HepG2 (cell line): Measurements from ENCODE around the gene COPS7A. TPM values are rescaled to one million over a fixed set of nuclear protein-coding genes. Genes with fewer than 3 reads are reported as not detected.
A peak's percentile ranks its signal among the peaks of the same experiment; 100 is the strongest.

Experiments used
- ATAC-seq: fragments of 200-7000 bp; cut with Tn5 transposase; 3 replicates; pipeline ENCODE4 v1.9.1; 2020; ENCODE audit warnings: mild to moderate bottlenecking, moderate library complexity
- BruUV-seq: library from RNA; stranded (reverse); fragments of 400-500 nt; replicated peaks from 2 replicates; lab custom pipeline; 2021; lab: Mats Ljungman, UMichigan
- CTCF ChIA-PET: fragments of 300-600 bp; formaldehyde crosslinking; extraction: SDS; loops from one replicate; lab custom pipeline; 2021; ENCODE audit warnings: low total read pairs, inconsistent platforms, low intra/inter-chr PET ratio; lab: Yijun Ruan, JAX
- POLR2A ChIA-PET: fragments of 350-600 bp; sonication (Branson Sonifier 250); formaldehyde crosslinking; loops from one replicate; lab custom pipeline; 2020; ENCODE audit warnings: antibody characterized with exemption, inconsistent platforms; lab: Yijun Ruan, JAX
- DNase-seq: peaks from one replicate; pipeline ENCODE4 v3.0.0-alpha.2; 2015; ENCODE audit warnings: low spot score
- FAIRE-seq: peaks from 3 replicates; lab custom pipeline; 2011; peaks lifted over from hg19 to GRCh38; lab: Jason Lieb, UNC
- H2AFZ ChIP-seq: one replicate; pipeline ENCODE4 v1.6.1; 2011; ENCODE audit warnings: low read length, inconsistent platforms
- H3K27ac ChIP-seq: fragments of 300-600 bp; 3 replicates; pipeline ENCODE4 v1.8.0; 2011; ENCODE audit warnings: mixed run types, mild to moderate bottlenecking, mixed read lengths, low read length, inconsistent platforms; ENCODE audit not compliant: insufficient read depth; ENCODE audit errors: extremely low read length
- H3K27me3 ChIP-seq, 2 experiments: fragments of 200-600 bp in 1 of 2; 2 replicates in 1 of 2; 3 replicates in 1 of 2; pipeline versions ENCODE4 v1.6.0 to v1.8.0; 2011; ENCODE audit warnings: low read length in 2 of 2, mild to moderate bottlenecking in 2 of 2, moderate library complexity in 2 of 2, inconsistent platforms in 1 of 2; ENCODE audit not compliant: insufficient read depth in 2 of 2, control insufficient read depth in 1 of 2
- H3K36me3 ChIP-seq, 2 experiments: fragments of 200-600 bp in 1 of 2; replicated peaks in 1 of 2; 2 replicates in 1 of 2; 3 replicates in 1 of 2; pipeline versions ENCODE4 v1.5.1 to v1.8.0; 2011; ENCODE audit warnings: low read length in 2 of 2, inconsistent platforms in 1 of 2; ENCODE audit not compliant: insufficient read depth in 2 of 2, control insufficient read depth in 1 of 2
- H3K4me1 ChIP-seq: 2 replicates; pipeline ENCODE4 v1.5.1; 2012; ENCODE audit warnings: low read length, inconsistent platforms; ENCODE audit not compliant: insufficient read depth
- H3K4me2 ChIP-seq: 2 replicates; pipeline ENCODE4 v1.6.0; 2011; ENCODE audit warnings: low read depth, low read length, inconsistent platforms
- H3K4me3 ChIP-seq, 3 experiments: fragments of 200-600 bp in 1 of 3; sonication (generic), shearing (Covaris generic) in 1 of 3; replicated peaks in 1 of 3; 2 replicates each; pipeline ENCODE4 v1.5.1; 2011 to 2016; ENCODE audit warnings: low read length in 3 of 3, inconsistent platforms in 2 of 3, low read depth in 2 of 3, mild to moderate bottlenecking in 2 of 3, control low read depth in 1 of 3, mixed read lengths in 1 of 3; ENCODE audit not compliant: insufficient read depth in 1 of 3
- H3K79me2 ChIP-seq: one replicate; pipeline ENCODE4 v1.6.1; 2011; ENCODE audit warnings: low read length, inconsistent platforms; ENCODE audit not compliant: insufficient read depth
- H3K9ac ChIP-seq: 2 replicates; pipeline ENCODE4 v1.6.0; 2011; ENCODE audit warnings: mild to moderate bottlenecking, low read depth, low read length, inconsistent platforms; ENCODE audit not compliant: insufficient read depth
- H3K9me3 ChIP-seq: 2 replicates; pipeline ENCODE4 v1.5.1; 2012; ENCODE audit warnings: mild to moderate bottlenecking, low read length
- H4K20me1 ChIP-seq: 2 replicates; pipeline ENCODE4 v1.6.0; 2011; ENCODE audit warnings: inconsistent platforms, mild to moderate bottlenecking, low read length, moderate library complexity; ENCODE audit not compliant: insufficient read depth
- BORCS8-MEF2B ChIP-seq: sonication (generic); formaldehyde crosslinking; IDR thresholded peaks from 2 replicates; pipeline ENCODE4 v1.8.0; 2022; ENCODE audit warnings: mild to moderate bottlenecking, missing genetic modification reagents
- CENPX ChIP-seq: sonication (generic); formaldehyde crosslinking; IDR thresholded peaks from 2 replicates; pipeline ENCODE4 v1.9.0; 2021; ENCODE audit warnings: mild to moderate bottlenecking, missing genetic modification reagents, moderate library complexity
- FOXA3 ChIP-seq: IDR thresholded peaks from 2 replicates; pipeline ENCODE4 v1.6.1; 2016; ENCODE audit warnings: missing genetic modification reagents, missing compliant biosample characterization
- MED1 ChIP-seq: sonication (generic); formaldehyde crosslinking; IDR thresholded peaks from 2 replicates; pipeline ENCODE4 v1.4.0; 2020; ENCODE audit warnings: missing genetic modification reagents
- MTA1 ChIP-seq: sonication (generic); formaldehyde crosslinking; IDR thresholded peaks from 2 replicates; pipeline ENCODE4 v1.4.0; 2020; ENCODE audit warnings: missing genetic modification reagents, mild to moderate bottlenecking, borderline replicate concordance
- MYC ChIP-seq: sonication (generic); formaldehyde crosslinking; IDR thresholded peaks from 2 replicates; pipeline ENCODE4 v1.9.0; 2021; ENCODE audit warnings: missing genetic modification reagents, borderline replicate concordance
- PATZ1 ChIP-seq: sonication (generic); formaldehyde crosslinking; IDR thresholded peaks from 2 replicates; pipeline ENCODE4 v1.4.0; 2020; ENCODE audit warnings: missing genetic modification reagents
- ZNF407 ChIP-seq: sonication (generic); formaldehyde crosslinking; IDR thresholded peaks from one replicate; pipeline ENCODE4 v1.5.1; 2020; ENCODE audit warnings: mild to moderate bottlenecking, missing genetic modification reagents; ENCODE audit errors: not compliant biosample characterization
- ZNF543 ChIP-seq: sonication (generic); formaldehyde crosslinking; IDR thresholded peaks from 2 replicates; pipeline ENCODE4 v1.4.0; 2020; ENCODE audit warnings: mild to moderate bottlenecking, missing genetic modification reagents
- ZNF83 ChIP-seq: sonication (generic); formaldehyde crosslinking; IDR thresholded peaks from 2 replicates; pipeline ENCODE4 v1.4.0; 2020; ENCODE audit warnings: missing genetic modification reagents, mild to moderate bottlenecking, borderline replicate concordance
- WGBS: methylation state at CpG from one replicate; pipeline ENCODE4 v1.1.6; 2017; ENCODE audit warnings: low lambda C conversion rate; 5-methylcytosine and 5-hydroxymethylcytosine counted together
- in situ Hi-C: cut with HindIII; loops from 2 replicates; pipeline ENCODE4 v1.10.0; 2017; ENCODE audit warnings: low pct_unique_long_range_greater_than_20kb; ENCODE audit not compliant: extremely low pct_ligation_motif_present
- intact Hi-C: fragments of 100-400 bp; cut with micrococcal nuclease; formaldehyde crosslinking; loops from one replicate; pipeline ENCODE4 v1.10.0; 2022; ENCODE audit not compliant: unreplicated experiment
- polyA plus RNA-seq, 8 experiments: library from polyadenylated mRNA; depleted of rRNA in 3 of 8; stranded (reverse) in 7 of 8; unstranded in 1 of 8; fragments of >200 nt; fragmentation: Illumina TruSeq in 4 of 8; extraction: Trizol in 4 of 8; gene quantifications; 2 replicates each; pipeline versions ENCODE4 v1.2.1 to v1.2.3, GENCODE V29; 2011 to 2016; ENCODE audit warnings: low read depth in 4 of 8, missing spikeins in 1 of 8, mixed read lengths in 1 of 8; ENCODE audit not compliant: insufficient read depth in 1 of 8
- total RNA-seq, 5 experiments: library from RNA; depleted of rRNA; stranded (reverse); fragments of >200 nt; fragmentation: Illumina TruSeq; extraction: Trizol; gene quantifications; 2 replicates each; pipeline ENCODE4 v1.2.3, GENCODE V29; 2016; ENCODE audit warnings: low read depth in 1 of 5

The COPS7A gene
- total and polyA plus RNA-seq, 2 of the 13 experiments (the other 11 are each of a cell fraction or from before 2014, with no cell fraction given) = 40.0 to 73.6 TPM

GRCh38 chr12:6779708-6780432, 56.0 kb downstream of the COPS7A start:
- 36% methylated on average over 5 of the region's 6 CpGs for WGBS
- Histone ChIP-seq H3K9ac (no peak overlapping the region), H2AFZ (no peak overlapping the region), H4K20me1 (no peaks in the 10 kb centered on the region), H3K4me2 (peak overlapping the region; percentile 69), H3K79me2 (no peaks in the 10 kb centered on the region), H3K27me3 (peaks cover 2 to 16% of the 10 kb centered on the region in 2 experiments; a peak in 2 of 5 replicates), H3K9me3 (no peaks in the 10 kb centered on the region), H3K4me1 (peaks cover 83% of the 10 kb centered on the region), H3K36me3 (no peaks in the 10 kb centered on the region), H3K4me3 (peak overlapping the region in 1 of 3 experiments; percentile 47; a peak in 2 of 6 replicates), H3K27ac (no peak overlapping the region)
- BruUV-seq = no TSS peak
- DNase-seq = peak; percentile 39
- no peak for FAIRE-seq
- ChIA-PET CTCF (interaction anchor here (1.3 to 2.9 kb wide), 3 partner anchors 13 to 44 kb away, joined by 4 to 54 read pairs (median 16); partner anchors contain the start of gene MLF2), POLR2A (interaction anchor here (0.6 to 3.3 kb wide), 5 partner anchors 9 to 26 kb away, joined by 3 to 28 read pairs (median 11); partner anchors contain the start of genes MLF2 and PTMS)
- in situ Hi-C loops (loop anchor here (5.0 kb wide), 1 partner anchor 33 kb away; no protein-coding TSS in a partner anchor), intact Hi-C loops (loop anchor here (1.0 to 2.0 kb wide), 3 partner anchors 27 to 45 kb away; partner anchors contain the start of gene MLF2)
- peak; percentile 29 for ATAC-seq
- peak; percentile 80 for TF ChIP-seq MTA1 (CRISPR knock-in tag)
- peak; percentile 22; the same call in 1 of the 2 replicates for TF ChIP-seq MED1
- TF ChIP-seq MYC (CRISPR knock-in tag) = peak; percentile 50; the same call in 1 of the 2 replicates
- peak; percentile 69; the same call in 1 of the 2 replicates for TF ChIP-seq ZNF543 (CRISPR knock-in tag)
- TF ChIP-seq PATZ1 = peak; percentile 16; the same call in 1 of the 2 replicates
- no peak for TF ChIP-seq ZNF407 (CRISPR knock-in tag)
- no peak for TF ChIP-seq CENPX
- TF ChIP-seq ZNF83 (CRISPR knock-in tag) = no peak
- TF ChIP-seq BORCS8-MEF2B (CRISPR knock-in tag) = peak; percentile 64; the same call in 1 of the 2 replicates
- peak; percentile 5; the same call in 1 of the 2 replicates for TF ChIP-seq FOXA3
